NB4 (cell line): ENCODE results near the gene SOX13.

Source experiments
- CTCF ChIP-seq: IDR thresholded peaks from one replicate; pipeline ENCODE4 v1.5.1; 2012; ENCODE audit warnings: low read depth, low read length
- MAX ChIP-seq: IDR thresholded peaks from 2 replicates; pipeline ENCODE4 v1.6.1; 2011; ENCODE audit warnings: low read depth, low read length

- TF ChIP-seq MAX: no peak
- TF ChIP-seq CTCF: no peak
These were observed 10.8 kb upstream of the SOX13 start for GRCh38 chr1:204062106-204062505.
